Putamen (tissue), 1 donor: ENCODE measurements around the gene NOS1.
"Not testable (repeated sequence)": the region's sequence is repeated elsewhere in the genome, so short reads cannot be mapped to it uniquely, and the experiment has no call there.

Experiments
- DNase-seq: peaks from one replicate; pipeline ENCODE4 v3.0.0-alpha.2; 2016; ENCODE audit warnings: low spot score

The NOS1 gene

DNA sequence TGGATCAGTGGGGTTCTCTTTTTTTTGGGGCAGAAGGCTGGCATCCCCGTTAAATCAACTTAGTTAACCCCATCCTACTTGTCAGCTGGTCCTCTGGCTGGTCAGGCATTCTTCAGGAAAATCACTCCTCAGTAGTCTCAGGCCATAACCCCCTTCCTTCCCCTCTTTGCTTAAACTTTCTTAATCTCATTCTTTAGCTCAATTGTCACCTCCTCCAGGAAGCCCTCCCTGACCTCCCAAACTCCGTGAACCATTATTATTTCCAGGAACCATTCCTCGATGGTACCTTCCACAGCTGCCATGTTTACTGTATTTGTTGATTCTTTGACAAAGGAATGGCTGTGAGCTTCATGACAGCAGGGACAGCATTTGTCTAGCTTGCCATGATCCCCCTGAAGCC, 98.7 kb downstream of the NOS1 start:
- DNase-seq, result no peak

DNA sequence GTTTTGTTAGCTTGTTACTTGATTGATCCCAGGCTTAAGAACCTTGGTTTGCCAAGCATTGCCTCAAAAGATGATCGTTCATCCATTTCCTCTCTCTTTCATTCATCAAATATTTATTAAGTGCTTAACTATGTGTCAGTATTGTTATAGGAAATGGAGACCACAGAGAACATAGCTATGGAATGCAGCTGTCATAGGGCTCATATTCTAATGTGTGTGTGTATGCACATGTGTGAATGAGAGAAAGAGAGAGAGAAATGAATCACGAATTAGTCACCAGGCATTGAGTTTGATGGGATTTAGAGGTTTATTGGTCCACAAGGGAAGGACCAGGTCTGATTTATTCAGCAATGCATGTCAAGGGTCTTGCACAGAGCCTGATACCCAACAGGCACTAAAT, 100.2 kb downstream of the NOS1 start:
- DNase-seq, result no peak

DNA sequence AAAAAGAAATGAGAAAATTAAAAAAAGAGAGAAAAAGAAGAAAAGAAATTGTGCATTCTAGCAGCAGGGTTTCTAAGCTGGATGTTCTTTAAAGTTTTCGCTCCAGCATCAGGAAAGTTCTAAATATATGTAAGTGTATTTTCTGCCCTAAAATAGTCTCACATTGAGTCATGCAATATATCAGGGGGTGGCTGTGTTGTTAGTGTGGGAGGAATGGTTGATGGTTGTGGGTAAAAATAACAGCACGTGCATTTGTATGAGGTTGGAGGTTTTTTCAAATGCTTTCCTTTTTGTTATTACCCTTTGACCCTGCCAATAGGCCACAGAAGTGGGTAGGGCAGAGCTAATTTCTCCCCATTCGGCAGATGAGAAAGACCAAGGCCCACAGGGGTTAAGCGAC, 106.0 kb downstream of the NOS1 start:
- DNase-seq, result no peak

DNA sequence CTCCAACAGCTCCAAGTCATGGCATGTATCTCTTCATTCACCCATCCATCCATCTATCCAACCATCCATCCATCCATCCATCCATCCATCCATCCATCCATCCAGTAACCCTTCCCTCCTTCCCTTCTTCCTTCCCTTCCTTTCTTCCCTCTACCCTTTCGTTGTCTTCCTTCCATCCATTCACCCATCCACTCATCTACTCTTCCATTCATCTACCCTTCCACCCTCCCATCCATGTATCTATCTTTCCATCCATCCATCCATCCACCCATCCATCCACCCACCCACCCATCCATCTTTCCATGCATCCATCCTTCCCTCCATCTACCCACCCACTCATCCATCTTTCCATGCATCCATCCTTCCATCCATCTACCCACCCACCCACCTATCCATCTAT, 117.9 kb downstream of the NOS1 start:
- no peak for DNase-seq

- DNase-seq, result no peak
Observed at GRCh38 chr12:117241697-117242096, 119.7 kb downstream of the NOS1 start.

DNA sequence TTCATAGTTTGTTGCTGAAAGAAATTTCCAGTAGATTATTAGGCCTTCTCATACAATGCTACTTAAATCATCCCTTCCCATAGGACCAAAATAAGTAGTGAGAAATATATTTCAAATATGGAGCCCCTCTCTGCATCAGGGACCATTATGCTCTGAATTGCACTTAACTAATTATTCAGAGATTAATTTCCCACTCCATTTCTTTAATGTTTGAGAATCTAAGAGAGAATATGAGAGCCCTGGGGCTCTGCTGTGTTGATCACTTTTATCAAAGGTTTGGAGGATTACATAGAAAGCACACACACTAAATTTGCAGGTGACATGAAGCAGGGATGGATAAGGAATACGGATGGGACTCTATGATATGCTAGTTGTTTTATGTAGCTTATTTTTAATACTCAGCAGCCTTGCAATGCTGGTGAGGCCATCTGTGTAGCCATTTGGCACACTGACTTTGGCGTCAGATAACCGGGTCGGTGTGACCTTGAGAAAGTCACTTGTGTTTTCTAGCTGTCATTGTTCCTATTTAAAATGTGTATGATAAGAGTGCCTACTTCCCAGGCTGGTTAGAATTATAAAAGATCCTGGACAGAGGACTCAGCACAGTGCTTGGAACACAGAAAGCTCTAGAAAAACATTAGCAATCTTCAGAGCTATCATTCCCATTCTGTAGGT, 121.2 kb downstream of the NOS1 start:
- DNase-seq, result no peak

GRCh38 chr12:117236456-117237001, 124.9 kb downstream of the NOS1 start:
- DNase-seq, result peak; percentile 70

- DNase-seq, result no peak
Observed at GRCh38 chr12:117235261-117235660, 126.2 kb downstream of the NOS1 start.

GRCh38 chr12:117234441-117234840, 127.0 kb downstream of the NOS1 start:
- no peak for DNase-seq

GRCh38 chr12:117231750-117232149, 129.7 kb downstream of the NOS1 start:
- no peak for DNase-seq

GRCh38 chr12:117228239-117228638, 133.2 kb downstream of the NOS1 start:
- no peak for DNase-seq

GRCh38 chr12:117227000-117227653, 134.3 kb downstream of the NOS1 start:
- DNase-seq, result no peak

DNA sequence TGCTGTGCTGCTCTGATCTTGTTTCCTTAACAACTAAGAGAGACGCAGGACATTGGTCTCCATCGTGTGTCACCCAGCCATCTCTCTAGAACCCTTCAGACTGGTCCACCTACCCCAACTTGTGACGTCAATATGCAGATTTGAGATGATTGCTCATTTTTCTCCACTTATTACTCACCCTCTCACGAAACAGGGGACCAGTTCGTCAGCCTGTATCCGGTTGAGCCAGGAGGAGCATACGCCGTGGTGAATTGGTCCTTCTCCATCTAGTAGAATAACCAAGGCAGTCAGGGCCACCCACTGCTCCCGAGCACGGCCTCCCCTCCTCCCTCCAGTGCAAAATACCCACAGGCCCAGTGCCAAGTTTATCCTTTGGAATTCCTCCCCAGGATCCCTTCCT, 134.9 kb downstream of the NOS1 start:
- no peak for DNase-seq

GRCh38 chr12:117225179-117225578, 136.2 kb downstream of the NOS1 start:
- DNase-seq, result no peak

DNA sequence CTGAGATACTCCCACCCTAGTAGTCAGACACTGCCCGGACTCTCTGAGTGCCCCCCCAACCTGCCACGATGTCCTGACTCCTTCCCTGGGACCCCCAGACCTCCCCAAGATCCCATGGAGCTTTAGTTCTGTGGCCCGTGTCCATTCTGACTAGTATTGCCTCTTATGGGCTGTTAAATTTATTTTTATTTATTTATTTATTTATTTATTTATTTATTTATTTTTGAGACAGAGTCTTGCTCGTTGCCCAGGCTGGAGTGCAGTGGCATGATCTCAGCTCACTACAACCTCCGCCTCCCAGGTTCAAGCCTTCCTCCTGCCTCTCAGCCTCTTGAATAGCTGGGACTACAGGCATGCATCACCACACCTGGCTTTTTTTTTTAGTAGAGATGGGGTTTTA, 140.5 kb downstream of the NOS1 start:
- DNase-seq, result not testable (repeated sequence)

DNA sequence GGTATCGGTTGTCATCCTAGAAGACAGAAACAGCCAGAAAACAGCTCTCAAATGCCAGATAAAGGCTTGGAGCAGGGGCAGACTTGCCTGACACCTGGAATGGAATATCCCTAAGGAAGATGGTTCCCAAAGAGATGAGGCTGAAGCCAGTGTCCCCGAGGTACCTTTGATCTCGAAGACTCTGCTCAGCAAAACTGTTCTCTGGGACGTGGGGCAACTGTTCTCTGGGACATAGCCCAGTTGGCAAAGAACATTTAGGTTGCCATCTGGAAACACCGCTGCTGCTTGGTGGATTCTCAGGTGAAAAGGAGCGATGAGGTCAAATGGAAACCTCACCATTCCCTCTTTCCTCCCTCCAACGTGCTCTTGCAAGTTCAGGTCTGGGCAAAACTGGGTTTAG, 143.3 kb downstream of the NOS1 start:
- DNase-seq, result no peak

DNA sequence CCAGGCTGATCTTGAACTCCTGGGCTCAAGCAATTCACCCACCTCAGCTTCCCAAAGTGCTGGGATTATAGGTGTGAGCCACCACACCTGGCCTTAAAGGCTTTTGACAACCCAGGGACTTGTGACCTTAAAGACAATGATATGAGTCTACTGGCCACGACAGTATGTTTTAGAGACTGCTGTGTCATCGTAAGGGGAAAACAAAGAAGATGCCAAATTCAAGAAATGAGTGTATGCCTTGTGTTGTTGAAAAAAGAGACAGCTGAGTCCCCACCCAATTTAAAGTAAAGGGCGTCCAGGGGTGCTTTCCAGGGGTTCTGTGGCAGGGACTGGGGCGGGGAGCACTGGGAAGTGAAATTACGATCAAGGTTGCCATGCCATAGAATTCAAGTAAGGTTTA, 144.7 kb downstream of the NOS1 start:
- no peak for DNase-seq

DNA sequence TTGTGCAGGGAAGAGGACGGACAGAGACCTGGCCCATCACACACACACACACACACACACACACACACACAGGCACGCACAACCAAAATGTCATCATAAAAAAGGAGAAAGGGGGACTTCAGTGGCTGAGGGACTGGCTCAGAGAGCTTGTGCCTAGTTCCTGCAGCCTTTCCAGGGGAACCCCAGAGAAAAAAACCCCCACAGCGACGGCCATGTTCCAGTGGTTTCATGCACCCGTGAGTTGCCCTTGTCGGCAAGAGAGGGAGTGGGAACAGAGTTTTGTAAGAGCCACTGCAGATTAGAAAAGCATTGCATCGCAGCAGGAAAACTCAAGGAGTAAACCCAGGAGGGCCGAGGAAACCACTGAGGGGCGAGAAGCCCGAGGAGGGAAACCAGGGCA, 146.6 kb downstream of the NOS1 start:
- DNase-seq, result no peak

GRCh38 chr12:117213295-117213808, 148.1 kb downstream of the NOS1 start:
- no peak for DNase-seq

GRCh38 chr12:117212563-117213190, 148.7 kb downstream of the NOS1 start:
- DNase-seq, result peak; percentile 64

DNA sequence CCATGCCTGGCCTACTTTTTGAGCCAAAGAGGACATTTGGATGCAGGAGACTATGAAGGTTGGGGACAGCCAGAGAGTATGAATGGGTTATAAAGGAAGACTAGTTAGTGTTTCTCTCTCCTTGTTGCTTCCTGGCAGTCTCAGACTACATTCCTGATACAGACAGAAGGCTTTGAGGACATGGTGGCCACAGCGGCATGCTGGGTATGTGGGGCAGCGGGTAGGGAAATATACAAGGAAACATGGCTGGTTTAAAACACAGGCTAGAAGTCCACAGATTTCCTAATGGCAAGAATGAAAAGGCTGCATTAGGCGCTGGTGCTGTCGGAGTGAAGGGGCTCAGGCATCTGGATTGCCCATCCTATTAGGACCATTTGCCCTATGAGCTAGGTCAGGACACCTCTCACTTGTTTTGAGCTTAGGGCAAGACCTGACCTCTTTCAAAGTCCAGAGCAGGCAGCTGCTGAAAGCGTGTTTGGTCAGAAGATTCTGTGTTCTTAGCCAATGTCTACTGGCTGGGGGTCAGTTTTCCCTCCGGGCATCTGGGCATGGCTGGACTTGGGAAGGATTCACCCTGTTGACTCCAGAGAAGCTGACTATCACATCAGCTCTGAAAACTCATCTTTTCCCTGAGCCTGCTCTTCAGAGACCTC, 151.0 kb downstream of the NOS1 start:
- DNase-seq, result no peak

DNA sequence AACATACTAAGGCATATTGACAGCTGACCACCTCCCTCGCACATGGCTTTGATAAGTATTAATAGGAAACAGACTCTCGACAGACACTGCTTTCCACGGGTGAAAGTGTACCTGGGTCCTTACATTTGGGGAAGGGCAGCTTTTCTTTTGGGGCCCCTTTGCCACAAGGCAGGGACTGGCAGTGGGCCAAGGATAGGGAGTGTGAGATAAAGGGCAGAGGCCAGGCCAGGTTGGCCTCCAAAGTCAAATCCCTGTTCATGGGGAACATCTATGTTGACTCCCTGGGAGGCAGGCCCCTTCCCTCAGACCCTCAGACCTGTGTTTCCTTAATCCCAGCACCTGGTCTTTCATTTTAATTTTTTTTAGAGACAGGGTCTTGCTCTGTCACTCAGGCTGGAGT, 151.8 kb downstream of the NOS1 start:
- DNase-seq, result no peak
